Activated T-cell treated with anti-CD3 and anti-CD28 coated beads, Interleukin-2, amount 50 U/mL, for 1 hour (primary cell): ENCODE results near the gene RFX1.
"Not testable (repeated sequence)": the region's sequence is repeated elsewhere in the genome, so short reads cannot be mapped to it uniquely, and the experiment has no call there.

Source experiments
- DNase-seq: peaks from one replicate; pipeline ENCODE4 v3.0.0-alpha.2; 2020

Gene RFX1

GRCh38 chr19:14026652-14027192 is 20.6 kb upstream of the RFX1 start:
- DNase-seq, result not testable (repeated sequence)

DNA sequence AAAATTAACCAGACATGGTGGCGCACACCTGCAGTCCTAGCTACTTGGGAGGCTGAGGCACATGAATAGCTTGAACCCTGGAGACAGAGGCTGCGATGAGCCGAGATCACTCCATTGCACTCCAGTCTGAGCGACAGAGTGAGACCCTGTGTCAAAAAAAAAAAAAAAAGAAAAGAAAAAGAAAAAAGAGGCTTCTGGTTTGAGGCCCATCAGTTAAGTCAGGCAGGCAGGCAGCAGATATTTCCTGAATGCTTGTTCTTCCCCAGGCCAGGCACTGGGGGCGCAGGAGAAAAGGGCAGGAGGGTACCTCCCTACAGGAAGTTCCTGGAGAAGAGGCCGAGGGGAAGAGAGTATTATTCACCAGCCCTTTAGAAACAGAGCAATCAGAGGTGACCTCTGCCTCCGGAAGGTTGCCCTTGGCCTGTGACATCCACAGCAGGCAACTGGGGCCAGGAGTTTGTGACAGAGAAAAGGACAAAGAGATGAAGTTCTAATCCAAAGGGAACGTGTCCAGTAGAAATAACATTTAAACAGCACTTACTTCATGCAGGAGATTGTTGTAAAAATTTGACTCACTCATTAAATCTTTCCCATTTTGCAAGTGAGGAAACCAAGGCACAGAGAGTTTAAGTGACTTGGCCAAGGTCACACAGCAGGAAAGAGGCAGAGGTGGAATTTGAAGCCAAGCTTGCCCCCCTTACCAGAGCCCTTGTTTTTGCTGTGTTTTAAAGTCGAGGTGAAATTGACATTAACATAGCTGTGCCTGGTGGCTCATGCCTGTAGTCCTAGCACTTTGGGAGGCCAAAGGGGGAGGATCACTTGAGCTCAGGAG is 17.5 kb upstream of the RFX1 start:
- no peak for DNase-seq

DNA sequence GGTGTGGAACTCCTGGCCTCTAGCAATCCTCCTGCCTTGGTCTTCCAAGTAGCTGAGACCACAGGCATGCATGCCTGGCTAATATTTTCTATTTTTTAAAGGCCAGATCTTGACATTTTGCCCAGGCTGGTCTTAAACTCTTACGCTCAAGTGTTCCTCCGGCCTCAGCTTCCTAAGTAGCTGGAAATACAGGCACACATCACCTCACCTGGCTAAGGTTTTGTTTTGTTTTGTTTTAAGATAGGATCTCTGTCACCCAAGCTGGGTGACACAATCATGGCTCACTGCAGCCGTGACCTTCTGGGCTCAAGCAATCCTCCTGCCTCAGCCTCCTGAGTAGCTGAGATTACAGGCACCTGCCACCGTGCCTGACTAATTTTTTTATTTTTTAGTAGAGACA is 16.3 kb upstream of the RFX1 start:
- no peak for DNase-seq

DNA sequence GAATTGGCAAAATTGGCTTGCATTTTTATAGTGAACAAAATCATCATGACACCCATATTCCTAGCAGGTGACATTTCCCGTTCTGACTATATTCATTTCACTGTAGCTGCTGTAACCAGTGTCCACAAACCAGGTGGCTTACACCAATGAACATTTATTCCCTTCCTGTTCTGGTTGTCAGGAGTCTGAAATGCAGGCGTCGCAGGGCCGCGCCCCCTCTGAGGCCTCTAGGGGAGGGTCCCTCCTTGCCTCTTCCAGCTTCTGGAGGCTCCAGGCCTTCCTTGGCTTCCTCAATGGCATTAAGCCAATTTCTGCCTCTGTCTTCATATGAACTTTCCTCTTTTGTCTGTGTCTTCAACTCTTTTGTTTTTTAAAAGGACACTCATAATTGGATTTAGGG is 15.4 kb upstream of the RFX1 start:
- no peak for DNase-seq

DNA sequence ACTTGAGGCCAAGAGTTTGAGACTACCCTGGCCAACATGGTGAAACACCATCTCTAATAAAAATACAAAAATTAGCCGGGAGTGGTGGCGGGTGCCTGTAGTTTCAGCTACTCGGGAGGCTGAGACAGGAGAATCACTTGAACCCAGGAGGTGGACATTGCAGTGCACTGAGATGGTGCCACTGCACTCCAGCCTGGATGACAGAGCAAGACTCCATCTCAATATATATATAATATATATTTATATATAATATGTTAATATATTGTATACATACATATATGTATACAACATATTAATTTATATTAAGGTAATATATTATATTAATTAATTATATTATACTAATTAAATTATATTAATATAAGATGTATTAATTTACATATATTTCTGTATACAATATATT is 13.6 kb upstream of the RFX1 start:
- not testable (repeated sequence) for DNase-seq

GRCh38 chr19:14019100-14019499 is 13.0 kb upstream of the RFX1 start:
- no peak for DNase-seq

DNA sequence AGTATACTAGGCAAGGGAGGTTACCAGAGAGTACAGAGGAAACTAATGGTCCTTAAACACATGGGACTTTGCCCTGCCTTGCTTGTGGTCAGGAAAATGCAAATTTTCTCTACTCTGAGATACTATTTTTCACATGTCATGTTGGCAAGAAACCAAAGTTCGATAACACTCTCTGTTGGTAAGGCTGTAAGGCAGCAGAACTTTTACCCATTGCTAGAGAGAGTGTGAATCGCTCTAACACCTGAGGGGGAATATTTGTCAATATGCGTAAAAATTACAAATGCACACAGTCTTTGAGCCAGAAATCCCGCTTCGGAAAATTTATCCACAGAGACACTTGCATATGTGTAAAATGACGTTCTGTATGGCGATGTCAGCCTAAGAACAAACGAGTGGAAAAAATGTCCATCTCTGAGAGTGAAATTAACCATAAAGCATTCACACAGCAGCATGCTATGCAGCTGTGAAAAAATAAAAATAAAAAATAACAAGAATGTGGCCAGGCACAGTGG is 9.5 kb upstream of the RFX1 start:
- no peak for DNase-seq

DNA sequence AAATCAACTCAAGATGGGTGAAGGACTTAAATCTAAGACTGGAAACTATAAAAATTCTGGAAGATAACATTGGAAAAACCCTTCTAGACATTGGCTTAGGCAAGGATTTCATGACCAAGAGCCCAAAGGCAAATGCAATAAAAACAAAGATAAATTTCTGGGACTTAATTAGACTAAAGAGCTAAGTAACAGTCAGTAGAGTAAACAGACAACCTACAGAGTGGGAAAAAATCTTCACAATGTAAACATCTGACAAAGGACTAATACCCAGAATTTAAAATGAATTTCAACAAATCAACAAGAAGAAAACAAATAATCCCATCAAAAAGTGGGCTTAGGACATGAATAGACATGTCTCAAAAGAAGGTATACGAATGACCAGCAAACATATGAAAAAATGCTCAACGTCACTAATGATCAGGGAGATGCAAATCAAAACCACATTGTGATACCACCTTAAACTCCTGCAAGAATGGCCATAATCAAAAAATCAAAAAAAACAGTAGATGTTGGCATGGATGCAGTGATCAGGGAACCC is 6.3 kb upstream of the RFX1 start:
- DNase-seq, result no peak

- peak; percentile 89 for DNase-seq
Measured at GRCh38 chr19:14006766-14007562, 844 bp upstream of the RFX1 start.

GRCh38 chr19:14005349-14006084 is 603 bp downstream of the RFX1 start:
- peak; percentile 94 for DNase-seq

- DNase-seq, result no peak
Measured at GRCh38 chr19:14004619-14005348, 1.3 kb downstream of the RFX1 start.

- DNase-seq, result no peak
Measured at GRCh38 chr19:14003251-14004055, 2.7 kb downstream of the RFX1 start.

GRCh38 chr19:14002571-14003250 is 3.4 kb downstream of the RFX1 start:
- DNase-seq, result no peak

- DNase-seq, result no peak
Measured at GRCh38 chr19:14000691-14001375, 5.3 kb downstream of the RFX1 start.

- no peak for DNase-seq
Measured at GRCh38 chr19:13999085-13999484, 7.0 kb downstream of the RFX1 start.

- no peak for DNase-seq
Measured at GRCh38 chr19:13998426-13998825, 7.7 kb downstream of the RFX1 start.

DNA sequence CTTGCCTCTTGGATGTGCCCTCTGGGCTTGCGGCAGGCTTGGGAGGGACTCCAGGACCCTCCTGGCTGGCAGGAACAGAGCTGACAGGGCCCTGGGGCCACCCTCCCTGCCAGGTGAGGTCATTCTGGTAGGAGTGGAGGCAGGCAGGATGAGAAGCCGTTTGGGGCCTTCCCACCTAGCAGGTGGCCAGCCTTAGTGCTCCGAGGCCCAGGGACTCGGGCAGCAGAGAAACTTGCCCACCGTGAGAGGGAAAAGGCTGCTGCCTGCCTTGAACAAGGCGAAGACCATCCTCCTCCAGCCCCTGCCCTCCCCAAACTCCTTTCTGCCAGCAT is 8.5 kb downstream of the RFX1 start:
- no peak for DNase-seq

GRCh38 chr19:13996928-13997630 is 9.0 kb downstream of the RFX1 start:
- DNase-seq, result no peak
